HepG2 (cell line): ENCODE measurements around the gene RNF123. TPM values are rescaled to one million over a fixed set of nuclear protein-coding genes. Genes with fewer than 3 reads are reported as not detected.

Experiments used
- ARHGAP35 ChIP-seq: sonication (generic); formaldehyde crosslinking; IDR thresholded peaks from 2 replicates; pipeline ENCODE4 v1.9.0; 2022; ENCODE audit warnings: mild to moderate bottlenecking, inconsistent platforms, moderate library complexity, missing genetic modification reagents, borderline replicate concordance
- ATF7 ChIP-seq, 2 experiments: fragments of 450-650 bp in 1 of 2; sonication (generic) in 1 of 2; formaldehyde crosslinking in 1 of 2; IDR thresholded peaks; 2 replicates each; pipeline versions ENCODE4 v1.4.0 to v1.6.1; 2016 to 2020; ENCODE audit warnings: antibody characterized with exemption in 1 of 2, mild to moderate bottlenecking in 1 of 2, missing genetic modification reagents in 1 of 2
- DDIT3 ChIP-seq: sonication (generic); formaldehyde crosslinking; IDR thresholded peaks from 2 replicates; pipeline ENCODE4 v1.4.0; 2020; ENCODE audit warnings: mild to moderate bottlenecking, missing genetic modification reagents
- FIP1L1 ChIP-seq: fragments of 200-400 bp; formaldehyde crosslinking; IDR thresholded peaks from 2 replicates; pipeline ENCODE4 v1.6.1; 2018; ENCODE audit warnings: low read depth, mild to moderate bottlenecking, low read length, moderate library complexity, borderline replicate concordance; ENCODE audit not compliant: insufficient read depth
- FOXA1 ChIP-seq, 2 experiments: fragments of 450-650 bp in 1 of 2; sonication (generic) in 1 of 2; formaldehyde crosslinking in 1 of 2; IDR thresholded peaks; 2 replicates each; pipeline versions ENCODE4 v1.4.0 to v1.6.1; 2016 to 2020; ENCODE audit warnings: missing genetic modification reagents in 1 of 2
- GMEB2 ChIP-seq: IDR thresholded peaks from 2 replicates; pipeline ENCODE4 v1.6.1; 2016; ENCODE audit warnings: missing biosample characterization, missing genetic modification reagents, low read depth
- MIXL1 ChIP-seq: IDR thresholded peaks from 2 replicates; pipeline ENCODE4 v1.6.1; 2016
- NAIF1 ChIP-seq: sonication (generic); formaldehyde crosslinking; IDR thresholded peaks from 2 replicates; pipeline ENCODE4 v1.5.0; 2020; ENCODE audit warnings: mild to moderate bottlenecking, missing genetic modification reagents, borderline replicate concordance
- PHF21A ChIP-seq: sonication (generic); formaldehyde crosslinking; IDR thresholded peaks from 2 replicates; pipeline ENCODE4 v1.5.0; 2020; ENCODE audit warnings: mild to moderate bottlenecking, missing genetic modification reagents
- PTBP1 ChIP-seq: fragments of 200-400 bp; formaldehyde crosslinking; IDR thresholded peaks from 2 replicates; pipeline ENCODE4 v1.6.1; 2018; ENCODE audit warnings: low read length, low read depth; ENCODE audit not compliant: poor library complexity, severe bottlenecking
- RFX5 ChIP-seq: IDR thresholded peaks from 2 replicates; pipeline ENCODE4 v1.6.1; 2011; ENCODE audit warnings: low read depth, low read length, improper control_type of control experiment
- SALL1 ChIP-seq: sonication (generic); formaldehyde crosslinking; IDR thresholded peaks from 2 replicates; pipeline ENCODE4 v1.8.0; 2022; ENCODE audit warnings: mild to moderate bottlenecking, missing genetic modification reagents
- SP5 ChIP-seq: IDR thresholded peaks from 2 replicates; pipeline ENCODE4 v1.6.1; 2016; ENCODE audit warnings: low read depth, borderline replicate concordance
- TAF1 ChIP-seq: sonication (generic); formaldehyde crosslinking; IDR thresholded peaks from 2 replicates; pipeline ENCODE4 v1.4.0; 2020; ENCODE audit warnings: missing genetic modification reagents
- TBX3 ChIP-seq: fragments of 450-650 bp; IDR thresholded peaks from 2 replicates; pipeline ENCODE4 v1.6.1; 2017; ENCODE audit warnings: antibody characterized with exemption, mild to moderate bottlenecking, inconsistent platforms, borderline replicate concordance
- ZBTB33 ChIP-seq: sonication (generic); formaldehyde crosslinking; IDR thresholded peaks from 2 replicates; pipeline ENCODE4 v1.4.0; 2020; ENCODE audit warnings: missing genetic modification reagents
- ZKSCAN1 ChIP-seq: fragments of 150-350 bp; IDR thresholded peaks from 2 replicates; pipeline ENCODE4 v1.6.1; 2014; ENCODE audit warnings: low read length
- ZNF180 ChIP-seq: sonication (generic); formaldehyde crosslinking; IDR thresholded peaks from 2 replicates; pipeline ENCODE4 v1.4.0; 2020; ENCODE audit warnings: low read depth, missing genetic modification reagents, borderline replicate concordance
- ZNF251 ChIP-seq: sonication (generic); formaldehyde crosslinking; IDR thresholded peaks from 2 replicates; pipeline ENCODE4 v1.9.0; 2021; ENCODE audit warnings: mild to moderate bottlenecking, missing genetic modification reagents
- ZNF260 ChIP-seq: sonication (generic); formaldehyde crosslinking; IDR thresholded peaks from 2 replicates; pipeline ENCODE4 v1.4.0; 2020; ENCODE audit warnings: missing genetic modification reagents, low read depth, mild to moderate bottlenecking, borderline replicate concordance
- ZNF354B ChIP-seq: sonication (generic); formaldehyde crosslinking; IDR thresholded peaks from 2 replicates; pipeline ENCODE4 v1.8.0; 2022; ENCODE audit warnings: mild to moderate bottlenecking, missing genetic modification reagents
- ZNF503 ChIP-seq: sonication (generic); formaldehyde crosslinking; IDR thresholded peaks from 2 replicates; pipeline ENCODE4 v1.4.0; 2020; ENCODE audit warnings: missing genetic modification reagents
- ZNF546 ChIP-seq: sonication (generic); formaldehyde crosslinking; conservative IDR thresholded peaks from 2 replicates; pipeline ENCODE4 v1.8.1; 2023; ENCODE audit warnings: mild to moderate bottlenecking, missing genetic modification reagents
- ZNF746 ChIP-seq: sonication (generic); formaldehyde crosslinking; IDR thresholded peaks from 2 replicates; pipeline ENCODE4 v1.8.0; 2022; ENCODE audit warnings: mild to moderate bottlenecking, missing genetic modification reagents
- ZNF784 ChIP-seq: sonication (generic); formaldehyde crosslinking; IDR thresholded peaks from 2 replicates; pipeline ENCODE4 v1.5.1; 2020; ENCODE audit warnings: missing genetic modification reagents, mild to moderate bottlenecking, borderline replicate concordance
- polyA plus RNA-seq, 8 experiments: library from polyadenylated mRNA; depleted of rRNA in 3 of 8; stranded (reverse) in 7 of 8; unstranded in 1 of 8; fragments of >200 nt; fragmentation: Illumina TruSeq in 4 of 8; extraction: Trizol in 4 of 8; gene quantifications; 2 replicates each; pipeline versions ENCODE4 v1.2.1 to v1.2.3, GENCODE V29; 2011 to 2016; ENCODE audit warnings: low read depth in 4 of 8, missing spikeins in 1 of 8, mixed read lengths in 1 of 8; ENCODE audit not compliant: insufficient read depth in 1 of 8
- total RNA-seq, 5 experiments: library from RNA; depleted of rRNA; stranded (reverse); fragments of >200 nt; fragmentation: Illumina TruSeq; extraction: Trizol; gene quantifications; 2 replicates each; pipeline ENCODE4 v1.2.3, GENCODE V29; 2016; ENCODE audit warnings: low read depth in 1 of 5

Gene RNF123
- total and polyA plus RNA-seq, 2 of the 13 experiments (the other 11 are each of a cell fraction or from before 2014, with no cell fraction given), result 29.9 to 82.2 TPM

- no peak for TF ChIP-seq ATF7 (IDR thresholded peaks at IDR 0.05)
- no peak for TF ChIP-seq ATF7 (CRISPR knock-in tag; IDR thresholded peaks at IDR 0.05)
- TF ChIP-seq SP5, result peak; percentile 88
- TF ChIP-seq ZNF354B (CRISPR knock-in tag), result no peak
- TF ChIP-seq SALL1 (CRISPR knock-in tag), result peak; percentile 91
- TF ChIP-seq NAIF1 (CRISPR knock-in tag), result no peak
- TF ChIP-seq ZNF180 (CRISPR knock-in tag), result no peak
- TF ChIP-seq ZNF746 (CRISPR knock-in tag), result peak; percentile 82; the same call in 1 of the 2 replicates
- TF ChIP-seq ZKSCAN1, result no peak
- TF ChIP-seq MIXL1 (CRISPR knock-in tag), result 0 out of 2 replicates have a peak, but pooled peaks have one; percentile 71
- TF ChIP-seq PHF21A (CRISPR knock-in tag), result peak; percentile 48; the same call in 1 of the 2 replicates
- TF ChIP-seq ZNF546 (CRISPR knock-in tag), result no peak
- no peak for TF ChIP-seq ARHGAP35 (CRISPR knock-in tag)
- no peak for TF ChIP-seq DDIT3 (CRISPR knock-in tag)
- no peak for TF ChIP-seq ZNF260
- TF ChIP-seq ZNF503 (CRISPR knock-in tag), result no peak
- TF ChIP-seq TAF1, result no peak; the same call in 1 of the 2 replicates
- no peak for TF ChIP-seq PTBP1
- no peak for TF ChIP-seq TBX3
- TF ChIP-seq FOXA1 (IDR thresholded peaks at IDR 0.05), result no peak
- TF ChIP-seq FOXA1 (CRISPR knock-in tag; IDR thresholded peaks at IDR 0.05), result peak; percentile 94
- TF ChIP-seq ZBTB33 (CRISPR knock-in tag), result no peak
- TF ChIP-seq ZNF251 (CRISPR knock-in tag), result no peak
- no peak for TF ChIP-seq ZNF784 (CRISPR knock-in tag)
- no peak for TF ChIP-seq GMEB2
- TF ChIP-seq RFX5, result no peak
- TF ChIP-seq FIP1L1, result no peak
These were observed 21.0 kb upstream of the RNF123 start (continued) for GRCh38 chr3:49668414-49668797.
